ENCODE data around the gene BRICD5.

Gene BRICD5

GRCh38 chr16:2186064-2186463, 24.6 kb downstream of the BRICD5 start:
- no peak for TF ChIP-seq CTCF (IDR thresholded peaks at IDR 0.05; ENCODE audit: insufficient read depth, low read depth, low read length, missing control alignments)
- no peak for DNase-seq (ENCODE audit: low read depth)
- no peak overlapping the region for H3K4me3 ChIP-seq (ENCODE audit: low read depth, low read length)

GRCh38 chr16:2184962-2185361, 25.7 kb downstream of the BRICD5 start:
- DNase-seq (ENCODE audit: low read depth), result no peak
- H3K4me3 ChIP-seq (ENCODE audit: low read depth, low read length), result no peak overlapping the region
- TF ChIP-seq CTCF (IDR thresholded peaks at IDR 0.05; ENCODE audit: insufficient read depth, low read depth, low read length, missing control alignments), result no peak

- no peak for TF ChIP-seq CTCF (IDR thresholded peaks at IDR 0.05; ENCODE audit: insufficient read depth, low read depth, low read length, missing control alignments)
- no peak for DNase-seq (ENCODE audit: low read depth)
- no peak overlapping the region for H3K4me3 ChIP-seq (ENCODE audit: low read depth, low read length)
These were observed 26.3 kb downstream of the BRICD5 start for GRCh38 chr16:2184346-2184745.

GRCh38 chr16:2183671-2184070, 27.0 kb downstream of the BRICD5 start:
- no peak for DNase-seq (ENCODE audit: low read depth)
- no peak overlapping the region for H3K4me3 ChIP-seq (ENCODE audit: low read depth, low read length)
- no peak for TF ChIP-seq CTCF (IDR thresholded peaks at IDR 0.05; ENCODE audit: insufficient read depth, low read depth, low read length, missing control alignments)

- TF ChIP-seq CTCF (IDR thresholded peaks at IDR 0.05; ENCODE audit: insufficient read depth, low read depth, low read length, missing control alignments), result no peak
- no peak overlapping the region for H3K4me3 ChIP-seq (ENCODE audit: low read depth, low read length)
- DNase-seq (ENCODE audit: low read depth), result no peak
These were observed 28.7 kb downstream of the BRICD5 start for GRCh38 chr16:2181952-2182351.

GRCh38 chr16:2180962-2181923, 29.4 kb downstream of the BRICD5 start:
- DNase-seq (ENCODE audit: low read depth), result no peak
- TF ChIP-seq CTCF (IDR thresholded peaks at IDR 0.05; ENCODE audit: insufficient read depth, low read depth, low read length, missing control alignments), result no peak
- H3K4me3 ChIP-seq (ENCODE audit: low read depth, low read length), result no peak overlapping the region
